ENCODE results near the gene MPDZ. TPM values are rescaled to one million over a fixed set of nuclear protein-coding genes. Genes with fewer than 3 reads are reported as not detected.

MPDZ gene
- total and polyA plus RNA-seq, 2 of the 4 experiments (the other 2 are of a cell fraction) = 18.8 to 39.3 TPM

DNA sequence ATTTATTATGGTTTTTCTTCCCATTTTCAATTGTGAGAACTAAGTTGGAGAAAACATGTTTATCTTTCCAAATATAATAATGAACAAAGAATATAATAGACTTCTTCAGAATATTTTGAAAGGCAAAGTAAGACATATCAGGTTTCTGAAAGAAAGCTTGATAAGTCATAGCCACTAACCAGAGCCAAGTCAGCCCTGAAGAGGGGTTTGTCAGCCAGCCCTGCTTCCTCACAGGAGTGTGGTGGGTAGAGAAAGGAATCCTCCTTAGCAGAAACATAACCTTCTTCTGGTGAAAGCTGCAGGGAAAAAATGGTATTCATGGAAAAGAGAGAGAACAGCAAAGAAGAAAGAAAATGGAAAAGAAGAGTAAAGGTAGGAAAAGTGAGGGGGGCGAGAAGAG lies 93.4 kb downstream of the MPDZ start:
- Histone ChIP-seq H4K8ac (ENCODE audit: low read depth in 2 of 2, low read length in 2 of 2) (no peak overlapping the region), H3K14ac (replicated peaks; ENCODE audit: low read depth, low read length) (no peak overlapping the region), H2BK120ac (ENCODE audit: low read depth, low read length) (no peak overlapping the region), H3K9me3 (ENCODE audit: control insufficient read depth, insufficient read depth, low read length) (no peaks in the 10 kb centered on the region), H3K4me3 (ENCODE audit: insufficient read depth, low read depth, low read length) (no peak overlapping the region), H3K27ac (ENCODE audit: insufficient read depth, low read length) (no peak overlapping the region), H3K27me3 (ENCODE audit: control insufficient read depth, insufficient read depth, low read length) (no peaks in the 10 kb centered on the region), H4K91ac (ENCODE audit: insufficient read depth, low read depth, low read length) (no peak overlapping the region), H3K23ac (ENCODE audit: low read depth, low read length) (no peak overlapping the region), H3K4ac (ENCODE audit: low read depth, low read length) (no peak overlapping the region), H3K4me1 (ENCODE audit: control insufficient read depth, insufficient read depth, low read length) (peaks cover 2% of the 10 kb centered on the region), H3K9ac (ENCODE audit: low read depth, low read length) (no peak overlapping the region), H3K79me1 (ENCODE audit: low read depth in 1 of 2, low read length in 2 of 2) (no peaks in the 10 kb centered on the region), H2AFZ (replicated peaks; ENCODE audit: low read length, poor library complexity) (no peak overlapping the region), H4K5ac (ENCODE audit: low read depth, low read length) (no peak overlapping the region), H3K36me3 (ENCODE audit: control insufficient read depth, insufficient read depth, low read length) (peaks cover 12% of the 10 kb centered on the region), H4K20me1 (ENCODE audit: insufficient read depth, low read length) (no peaks in the 10 kb centered on the region), H3K4me2 (ENCODE audit: low read depth, low read length) (no peak overlapping the region), H2AK5ac (ENCODE audit: low read depth, low read length) (no peak overlapping the region), H2BK15ac (ENCODE audit: low read depth, low read length) (no peak overlapping the region), H2AK9ac (replicated peaks; ENCODE audit: low read depth, low read length, poor library complexity) (no peak overlapping the region), H2BK20ac (ENCODE audit: low read depth, low read length) (no peak overlapping the region), H3K18ac (ENCODE audit: low read depth, low read length) (no peak overlapping the region), H3K9me1 (ENCODE audit: insufficient read depth, low read length) (peaks cover 6% of the 10 kb centered on the region; the same call in 1 of the 2 replicates), H3K56ac (ENCODE audit: extremely low read depth, insufficient read depth, low read length) (no peak overlapping the region), H2BK5ac (ENCODE audit: low read depth, low read length, poor library complexity, severe bottlenecking) (no peak overlapping the region)
- POLR2A ChIA-PET (ENCODE audit: unreplicated experiment) = no interaction called here
- CTCF ChIA-PET = no interaction called here
- TF ChIP-seq MAFK (IDR thresholded peaks at IDR 0.05; ENCODE audit: low read depth, low read length) = no peak
- no peak for TF ChIP-seq MXI1 (IDR thresholded peaks at IDR 0.05; ENCODE audit: borderline replicate concordance, low read depth, low read length)
- TF ChIP-seq RAD21 (IDR thresholded peaks at IDR 0.05; ENCODE audit: low read length) = no peak
- no peak for TF ChIP-seq ELK1 (IDR thresholded peaks at IDR 0.05; ENCODE audit: borderline replicate concordance, low read depth, low read length)
- no peak for TF ChIP-seq SMC3 (IDR thresholded peaks at IDR 0.05; ENCODE audit: low read depth, low read length)
- no peak for TF ChIP-seq POLR2A (IDR thresholded peaks at IDR 0.05; ENCODE audit: low read depth, low read length)
- no peak for TF ChIP-seq BHLHE40 (IDR thresholded peaks at IDR 0.05; ENCODE audit: low read depth, low read length)
- no peak for TF ChIP-seq NFE2L2 (IDR thresholded peaks at IDR 0.05; ENCODE audit: low read depth, low read length)
- TF ChIP-seq, protein P1, sequence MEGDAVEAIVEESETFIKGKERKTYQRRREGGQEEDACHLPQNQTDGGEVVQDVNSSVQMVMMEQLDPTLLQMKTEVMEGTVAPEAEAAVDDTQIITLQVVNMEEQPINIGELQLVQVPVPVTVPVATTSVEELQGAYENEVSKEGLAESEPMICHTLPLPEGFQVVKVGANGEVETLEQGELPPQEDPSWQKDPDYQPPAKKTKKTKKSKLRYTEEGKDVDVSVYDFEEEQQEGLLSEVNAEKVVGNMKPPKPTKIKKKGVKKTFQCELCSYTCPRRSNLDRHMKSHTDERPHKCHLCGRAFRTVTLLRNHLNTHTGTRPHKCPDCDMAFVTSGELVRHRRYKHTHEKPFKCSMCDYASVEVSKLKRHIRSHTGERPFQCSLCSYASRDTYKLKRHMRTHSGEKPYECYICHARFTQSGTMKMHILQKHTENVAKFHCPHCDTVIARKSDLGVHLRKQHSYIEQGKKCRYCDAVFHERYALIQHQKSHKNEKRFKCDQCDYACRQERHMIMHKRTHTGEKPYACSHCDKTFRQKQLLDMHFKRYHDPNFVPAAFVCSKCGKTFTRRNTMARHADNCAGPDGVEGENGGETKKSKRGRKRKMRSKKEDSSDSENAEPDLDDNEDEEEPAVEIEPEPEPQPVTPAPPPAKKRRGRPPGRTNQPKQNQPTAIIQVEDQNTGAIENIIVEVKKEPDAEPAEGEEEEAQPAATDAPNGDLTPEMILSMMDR (conservative IDR thresholded peaks at IDR 0.05; ENCODE audit: low read depth, low read length) = no peak
- TF ChIP-seq FOS (IDR thresholded peaks at IDR 0.05; ENCODE audit: low read depth, low read length) = no peak
- TF ChIP-seq, protein P2, sequence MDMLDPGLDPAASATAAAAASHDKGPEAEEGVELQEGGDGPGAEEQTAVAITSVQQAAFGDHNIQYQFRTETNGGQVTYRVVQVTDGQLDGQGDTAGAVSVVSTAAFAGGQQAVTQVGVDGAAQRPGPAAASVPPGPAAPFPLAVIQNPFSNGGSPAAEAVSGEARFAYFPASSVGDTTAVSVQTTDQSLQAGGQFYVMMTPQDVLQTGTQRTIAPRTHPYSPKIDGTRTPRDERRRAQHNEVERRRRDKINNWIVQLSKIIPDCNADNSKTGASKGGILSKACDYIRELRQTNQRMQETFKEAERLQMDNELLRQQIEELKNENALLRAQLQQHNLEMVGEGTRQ (IDR thresholded peaks at IDR 0.05; ENCODE audit: low read depth, low read length) = no peak
- TF ChIP-seq CHD1 (IDR thresholded peaks at IDR 0.05; ENCODE audit: low read depth, low read length) = no peak
- no peak for TF ChIP-seq CEBPB (IDR thresholded peaks at IDR 0.05; ENCODE audit: low read depth, low read length)
- no peak for TF ChIP-seq RFX5 (IDR thresholded peaks at IDR 0.05; ENCODE audit: low read depth, low read length)
- ATAC-seq (ENCODE audit: low read depth) (no peak), DNase-seq (peak; percentile 23)
- no TSS peak for BruUV-seq (replicated peaks)
- intact Hi-C loops (cut with micrococcal nuclease) = loop anchor here (10.0 kb wide), 1 partner anchor 151 kb away; no protein-coding TSS in a partner anchor
- in situ Hi-C loops (cut with MboI; ENCODE audit: low sequenced_read_pairs) = no loop called here
- dilution Hi-C loops (cut with HindIII; ENCODE audit: low sequenced_read_pairs, unreplicated experiment) = no loop called here
- 100% methylated on average over 1 of the region's 1 CpG; no CpG with 5 or more reads in 1 of the 2 experiments for WGBS, 2 experiments (ENCODE audit: extremely low coverage in 2 of 2, insufficient read length in 1 of 2)
